ENCODE results near the gene PRODH2.

PRODH2 gene

DNA sequence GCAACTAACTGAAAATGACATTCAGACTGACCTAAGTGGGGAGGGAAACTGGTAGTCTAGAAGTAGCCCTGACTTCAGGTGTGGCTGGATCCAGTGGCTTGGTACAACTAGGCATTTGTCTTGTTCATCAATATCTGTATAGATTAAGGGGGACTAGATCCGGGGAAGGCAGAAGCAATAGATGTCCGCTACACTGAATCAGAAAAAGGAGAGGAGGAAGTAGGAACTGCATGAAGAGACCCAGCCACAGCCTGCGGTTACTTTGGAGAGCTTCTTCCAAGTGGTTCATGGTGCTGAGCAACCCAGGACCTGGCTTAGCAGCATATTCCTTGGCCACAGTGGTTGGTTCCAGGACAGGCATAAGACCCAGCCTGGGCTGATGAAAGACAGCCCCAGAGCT lies 9.9 kb upstream of the PRODH2 start:
- no peak for TF ChIP-seq CTCF (IDR thresholded peaks at IDR 0.05; ENCODE audit: low read depth, low read length)
- no peak overlapping the region for H3K4me3 ChIP-seq (replicated peaks in 1 of 2; ENCODE audit: low read depth in 2 of 2, low read length in 2 of 2)
- DNase-seq (ENCODE audit: low read depth in 2 of 2), result no peak

DNA sequence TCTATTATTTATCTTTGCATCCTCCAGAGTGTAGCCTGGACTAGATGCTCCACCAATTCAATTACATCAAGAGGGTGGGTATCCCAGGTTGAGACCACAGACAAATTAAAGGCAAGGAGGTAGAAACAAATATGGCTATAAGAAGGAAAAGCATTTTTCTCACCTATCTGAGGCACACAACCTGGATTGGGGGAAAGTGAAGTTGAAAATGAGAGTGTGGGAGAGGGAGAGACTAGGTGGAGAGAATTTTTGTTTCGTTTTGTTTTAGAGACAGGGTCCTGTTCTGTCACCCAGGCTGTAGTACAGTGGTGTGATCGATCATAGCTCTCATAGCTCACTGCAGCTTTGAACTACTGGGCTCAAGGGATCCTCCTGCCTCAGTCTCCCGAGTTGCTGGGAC lies 5.8 kb upstream of the PRODH2 start:
- DNase-seq (ENCODE audit: low read depth in 2 of 2), result no peak
- no peak for TF ChIP-seq CTCF (IDR thresholded peaks at IDR 0.05; ENCODE audit: low read depth, low read length)
- H3K4me3 ChIP-seq (replicated peaks in 1 of 2; ENCODE audit: low read depth in 2 of 2, low read length in 2 of 2), result no peak overlapping the region

GRCh38 chr19:35816846-35817245 lies 4.2 kb upstream of the PRODH2 start:
- H3K4me3 ChIP-seq (replicated peaks in 1 of 2; ENCODE audit: low read depth in 2 of 2, low read length in 2 of 2), result no peak overlapping the region
- TF ChIP-seq CTCF (IDR thresholded peaks at IDR 0.05; ENCODE audit: low read depth, low read length), result no peak
- DNase-seq (ENCODE audit: low read depth in 2 of 2), result no peak

- no peak for TF ChIP-seq CTCF (IDR thresholded peaks at IDR 0.05; ENCODE audit: low read depth, low read length)
- DNase-seq (ENCODE audit: low read depth in 2 of 2), result no peak
- no peak overlapping the region for H3K4me3 ChIP-seq (replicated peaks in 1 of 2; ENCODE audit: low read depth in 2 of 2, low read length in 2 of 2)
Observed at GRCh38 chr19:35816262-35816661, 3.6 kb upstream of the PRODH2 start.

GRCh38 chr19:35813043-35813890 lies 622 bp upstream of the PRODH2 start:
- DNase-seq (ENCODE audit: low read depth in 2 of 2), result no peak
- no peak overlapping the region for H3K4me3 ChIP-seq (replicated peaks in 1 of 2; ENCODE audit: low read depth in 2 of 2, low read length in 2 of 2)
- no peak for TF ChIP-seq CTCF (IDR thresholded peaks at IDR 0.05; ENCODE audit: low read depth, low read length)

DNA sequence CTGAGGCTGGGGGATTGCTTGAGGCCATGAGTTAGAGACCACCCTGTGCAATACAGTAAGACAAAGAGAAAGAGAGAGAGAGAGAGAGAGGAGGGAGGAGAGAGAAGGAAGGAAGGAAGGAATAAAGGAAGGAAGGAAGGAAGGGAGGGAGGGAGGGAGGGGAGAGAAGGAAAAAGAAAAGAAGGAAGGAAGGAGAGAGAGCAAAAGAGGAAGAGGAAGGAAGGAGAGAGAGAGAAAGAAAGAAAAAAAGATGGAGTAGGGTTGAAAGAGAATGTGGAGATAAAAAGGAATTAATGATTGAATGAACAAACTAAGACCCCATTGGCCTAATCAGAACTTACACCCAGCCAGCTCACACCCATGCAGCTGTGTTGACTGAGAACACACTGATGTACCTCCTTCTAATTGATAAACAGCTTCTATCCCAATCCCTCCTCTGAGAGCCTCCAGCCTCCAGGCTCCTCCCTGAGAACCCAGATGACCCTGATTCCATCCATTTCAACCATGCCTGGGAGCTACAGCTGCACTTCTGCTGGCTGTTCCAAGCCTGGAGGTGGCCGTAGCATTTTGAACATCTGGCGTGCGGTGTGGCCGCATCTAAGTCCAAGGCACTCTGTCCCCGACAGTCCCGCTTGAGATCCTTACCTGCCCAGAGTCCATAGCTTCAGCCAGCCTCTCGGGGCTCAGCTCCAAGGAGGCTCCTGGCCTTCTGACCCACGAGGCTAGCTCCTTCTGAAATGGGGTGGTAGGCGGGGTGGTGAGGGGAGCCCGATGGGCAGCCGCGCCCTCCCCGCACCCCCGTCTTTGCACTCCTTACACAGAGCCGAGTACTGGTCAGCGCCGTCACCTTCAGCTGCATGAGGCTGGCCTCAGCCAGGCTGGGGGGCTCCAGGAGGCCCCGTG lies 1.1 kb downstream of the PRODH2 start:
- no peak for DNase-seq (ENCODE audit: low read depth in 2 of 2)

More for the DNA sequence above, 1.1 kb downstream of the PRODH2 start:
- no peak for TF ChIP-seq CTCF (IDR thresholded peaks at IDR 0.05; ENCODE audit: low read depth, low read length)
- H3K4me3 ChIP-seq (replicated peaks in 1 of 2; ENCODE audit: low read depth in 2 of 2, low read length in 2 of 2), result no peak overlapping the region

Measured in cardiac fibroblast (primary cell).